ENCODE results near the gene ADCY2.

The ADCY2 gene

GRCh38 chr5:7686794-7687193 lies 290.9 kb downstream of the ADCY2 start:
- Histone ChIP-seq H4K91ac (ENCODE audit: low read length) (no peak overlapping the region), H3K4me1 (ENCODE audit: control insufficient read depth, insufficient read depth, low read depth, low read length) (no peaks in the 10 kb centered on the region), H3K9ac (ENCODE audit: low read length) (no peak overlapping the region), H2AK5ac (ENCODE audit: low read length, severe bottlenecking) (no peak overlapping the region), H3K36me3 (ENCODE audit: control insufficient read depth in 1 of 2, insufficient read depth in 2 of 2, low read depth in 1 of 2, low read length in 2 of 2) (no peaks in the 10 kb centered on the region), H2BK120ac (ENCODE audit: low read depth, low read length) (no peak overlapping the region), H3K4me2 (ENCODE audit: low read length, poor library complexity, severe bottlenecking) (no peak overlapping the region), H4K8ac (ENCODE audit: low read length) (no peak overlapping the region), H3K27me3 (ENCODE audit: control insufficient read depth in 1 of 2, insufficient read depth in 1 of 2, low read length in 2 of 2) (peaks cover 3 to 4% of the 10 kb centered on the region in 2 experiments), H3K79me1 (replicated peaks; ENCODE audit: low read length, poor library complexity, severe bottlenecking) (no peaks in the 10 kb centered on the region), H3K23ac (ENCODE audit: low read length in 2 of 2) (no peak overlapping the region), H3K14ac (ENCODE audit: low read length in 2 of 2) (no peak overlapping the region), H3K4ac (ENCODE audit: low read depth in 1 of 2, low read length in 2 of 2) (no peak overlapping the region), H3K9me3 (ENCODE audit: control insufficient read depth, low read length) (no peaks in the 10 kb centered on the region), H2BK12ac (ENCODE audit: low read length in 2 of 2) (no peak overlapping the region), H3K27ac (ENCODE audit: low read length, poor library complexity, severe bottlenecking) (no peak overlapping the region), H2BK5ac (ENCODE audit: low read depth, low read length, poor library complexity, severe bottlenecking) (no peak overlapping the region), H3K4me3 (ENCODE audit: insufficient read depth in 1 of 2, low read depth in 1 of 2, low read length in 2 of 2) (no peak overlapping the region), H3K18ac (ENCODE audit: low read depth in 1 of 2, low read length in 2 of 2) (no peak overlapping the region), H2AFZ (ENCODE audit: low read depth, low read length) (no peak overlapping the region), H2BK15ac (ENCODE audit: low read depth, poor library complexity, severe bottlenecking) (no peak overlapping the region)
- no CpG with 5 or more reads among the region's 1 CpG for WGBS
- no peak for DNase-seq

DNA sequence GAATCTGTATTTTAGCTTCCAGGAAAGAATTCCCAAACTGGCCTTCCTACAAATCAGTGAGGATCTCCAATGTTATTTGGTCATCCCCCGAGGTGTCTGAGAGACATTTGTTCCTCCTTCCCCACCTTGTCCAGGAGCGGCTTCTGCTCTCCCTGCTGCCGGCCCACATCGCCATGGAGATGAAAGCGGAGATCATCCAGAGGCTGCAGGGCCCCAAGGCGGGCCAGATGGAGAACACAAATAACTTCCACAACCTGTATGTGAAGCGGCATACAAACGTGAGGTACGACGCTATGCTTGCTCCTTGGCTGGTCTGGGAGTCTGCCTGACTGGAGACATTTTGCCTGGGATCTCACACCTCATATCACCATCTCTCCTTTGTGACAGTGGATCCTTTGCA lies 294.6 kb downstream of the ADCY2 start:
- Histone ChIP-seq H2AK5ac (ENCODE audit: low read length, severe bottlenecking) (no peak overlapping the region), H3K4me1 (ENCODE audit: control insufficient read depth, insufficient read depth, low read depth, low read length) (no peaks in the 10 kb centered on the region), H2BK120ac (ENCODE audit: low read depth, low read length) (no peak overlapping the region), H3K23ac (ENCODE audit: low read length in 2 of 2) (no peak overlapping the region), H3K4ac (ENCODE audit: low read depth in 1 of 2, low read length in 2 of 2) (no peak overlapping the region), H4K8ac (ENCODE audit: low read length) (no peak overlapping the region), H3K9me3 (ENCODE audit: control insufficient read depth, low read length) (no peaks in the 10 kb centered on the region), H2AFZ (ENCODE audit: low read depth, low read length) (no peak overlapping the region), H3K79me1 (replicated peaks; ENCODE audit: low read length, poor library complexity, severe bottlenecking) (no peaks in the 10 kb centered on the region), H3K4me2 (ENCODE audit: low read length, poor library complexity, severe bottlenecking) (no peak overlapping the region), H3K18ac (ENCODE audit: low read depth in 1 of 2, low read length in 2 of 2) (no peak overlapping the region), H2BK5ac (ENCODE audit: low read depth, low read length, poor library complexity, severe bottlenecking) (no peak overlapping the region), H3K9ac (ENCODE audit: low read length) (no peak overlapping the region), H3K27me3 (ENCODE audit: control insufficient read depth in 1 of 2, insufficient read depth in 1 of 2, low read length in 2 of 2) (no peaks in the 10 kb centered on the region), H2BK12ac (ENCODE audit: low read length in 2 of 2) (no peak overlapping the region), H3K14ac (ENCODE audit: low read length in 2 of 2) (no peak overlapping the region), H2BK15ac (ENCODE audit: low read depth, poor library complexity, severe bottlenecking) (no peak overlapping the region), H4K91ac (ENCODE audit: low read length) (no peak overlapping the region), H3K36me3 (ENCODE audit: control insufficient read depth in 1 of 2, insufficient read depth in 2 of 2, low read depth in 1 of 2, low read length in 2 of 2) (no peaks in the 10 kb centered on the region), H3K4me3 (ENCODE audit: insufficient read depth in 1 of 2, low read depth in 1 of 2, low read length in 2 of 2) (no peak overlapping the region), H3K27ac (ENCODE audit: low read length, poor library complexity, severe bottlenecking) (no peak overlapping the region)
- DNase-seq = no peak
- 85% methylated on average over 10 of the region's 10 CpGs for whole genome bisulfite sequencing

DNA sequence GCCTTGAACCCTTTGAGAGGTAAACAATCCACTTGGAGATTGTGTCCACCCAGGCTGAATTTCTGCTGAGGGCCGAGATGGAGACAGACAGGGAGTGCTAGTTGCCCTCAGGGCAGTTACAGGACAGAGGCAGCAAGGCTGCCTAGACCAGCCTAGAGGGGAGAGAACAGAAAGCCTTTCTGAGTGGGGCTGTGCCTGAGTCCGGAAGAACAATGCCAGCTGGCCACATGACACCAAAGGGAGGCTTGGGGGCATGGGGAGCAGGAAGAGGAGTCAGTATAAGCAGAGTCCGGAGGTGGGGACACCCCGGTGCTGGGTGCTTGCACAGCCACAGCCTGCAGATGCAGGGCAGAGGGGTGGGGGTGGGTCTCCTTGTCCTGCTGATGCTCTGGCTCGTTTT lies 309.3 kb downstream of the ADCY2 start:
- no peak overlapping the region for H3K4ac ChIP-seq (ENCODE audit: low read depth in 1 of 2, low read length in 2 of 2)

DNA sequence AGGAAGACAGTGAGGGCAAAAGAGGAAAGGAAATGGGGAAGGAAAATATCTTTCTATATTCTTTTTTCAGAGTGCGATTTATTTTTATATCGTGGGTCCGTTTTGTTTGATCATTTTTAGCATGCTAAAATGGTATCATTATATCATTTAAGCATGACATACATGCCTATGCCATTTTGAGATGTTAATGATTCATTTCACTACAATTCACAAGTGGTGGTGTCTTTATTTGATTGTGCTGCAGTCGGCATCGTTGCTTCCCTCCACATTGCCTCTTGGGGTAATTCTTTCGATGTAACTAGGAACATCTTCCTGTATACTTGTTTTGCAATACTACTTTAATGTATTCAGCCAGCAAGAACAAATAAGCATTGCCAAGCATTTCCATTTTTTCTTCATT lies 309.8 kb downstream of the ADCY2 start:
- H3K14ac ChIP-seq (ENCODE audit: low read length in 2 of 2) = no peak overlapping the region
- no peaks in the 10 kb centered on the region for H3K36me3 ChIP-seq (ENCODE audit: control insufficient read depth in 1 of 2, insufficient read depth in 2 of 2, low read depth in 1 of 2, low read length in 2 of 2)
- H3K4ac ChIP-seq (ENCODE audit: low read depth in 1 of 2, low read length in 2 of 2) = no peak overlapping the region
- H2BK15ac ChIP-seq (ENCODE audit: low read depth, poor library complexity, severe bottlenecking) = no peak overlapping the region
- no peak for DNase-seq
- H4K8ac ChIP-seq (ENCODE audit: low read length) = no peak overlapping the region
- no peak overlapping the region for H2AFZ ChIP-seq (ENCODE audit: low read depth, low read length)
- no peaks in the 10 kb centered on the region for H3K27me3 ChIP-seq (ENCODE audit: control insufficient read depth in 1 of 2, insufficient read depth in 1 of 2, low read length in 2 of 2)
- 87% methylated on average over 3 of the region's 6 CpGs for WGBS
- H3K79me1 ChIP-seq (replicated peaks; ENCODE audit: low read length, poor library complexity, severe bottlenecking) = no peaks in the 10 kb centered on the region
- H3K27ac ChIP-seq (ENCODE audit: low read length, poor library complexity, severe bottlenecking) = no peak overlapping the region
- no peak overlapping the region for H2AK5ac ChIP-seq (ENCODE audit: low read length, severe bottlenecking)
- no peaks in the 10 kb centered on the region for H3K4me1 ChIP-seq (ENCODE audit: control insufficient read depth, insufficient read depth, low read depth, low read length)
- H3K18ac ChIP-seq (ENCODE audit: low read depth in 1 of 2, low read length in 2 of 2) = no peak overlapping the region
- H3K9ac ChIP-seq (ENCODE audit: low read length) = no peak overlapping the region
- H2BK120ac ChIP-seq (ENCODE audit: low read depth, low read length) = no peak overlapping the region
- H2BK12ac ChIP-seq (ENCODE audit: low read length in 2 of 2) = no peak overlapping the region
- H2BK5ac ChIP-seq (ENCODE audit: low read depth, low read length, poor library complexity, severe bottlenecking) = no peak overlapping the region
- no peak overlapping the region for H4K91ac ChIP-seq (ENCODE audit: low read length)
- H3K4me2 ChIP-seq (ENCODE audit: low read length, poor library complexity, severe bottlenecking) = no peak overlapping the region
- H3K9me3 ChIP-seq (ENCODE audit: control insufficient read depth, low read length) = peaks cover 5% of the 10 kb centered on the region
- no peak overlapping the region for H3K4me3 ChIP-seq (ENCODE audit: insufficient read depth in 1 of 2, low read depth in 1 of 2, low read length in 2 of 2)
- no peak overlapping the region for H3K23ac ChIP-seq (ENCODE audit: low read length in 2 of 2)

More for the DNA sequence above, 309.3 kb downstream of the ADCY2 start:
- no peak overlapping the region for H3K23ac ChIP-seq (ENCODE audit: low read length in 2 of 2)
- no peak overlapping the region for H2BK15ac ChIP-seq (ENCODE audit: low read depth, poor library complexity, severe bottlenecking)
- no peak overlapping the region for H2BK5ac ChIP-seq (ENCODE audit: low read depth, low read length, poor library complexity, severe bottlenecking)
- no peak overlapping the region for H3K4me3 ChIP-seq (ENCODE audit: insufficient read depth in 1 of 2, low read depth in 1 of 2, low read length in 2 of 2)
- no peak overlapping the region for H2BK12ac ChIP-seq (ENCODE audit: low read length in 2 of 2)
- no peak overlapping the region for H2AK5ac ChIP-seq (ENCODE audit: low read length, severe bottlenecking)
- H3K9ac ChIP-seq (ENCODE audit: low read length) = no peak overlapping the region
- no peak for DNase-seq
- no peak overlapping the region for H3K27ac ChIP-seq (ENCODE audit: low read length, poor library complexity, severe bottlenecking)
- no peak overlapping the region for H3K4me2 ChIP-seq (ENCODE audit: low read length, poor library complexity, severe bottlenecking)
- no peak overlapping the region for H3K18ac ChIP-seq (ENCODE audit: low read depth in 1 of 2, low read length in 2 of 2)
- no peak overlapping the region for H2BK120ac ChIP-seq (ENCODE audit: low read depth, low read length)
- no peaks in the 10 kb centered on the region for H3K79me1 ChIP-seq (replicated peaks; ENCODE audit: low read length, poor library complexity, severe bottlenecking)
- H3K14ac ChIP-seq (ENCODE audit: low read length in 2 of 2) = no peak overlapping the region
- no peaks in the 10 kb centered on the region for H3K36me3 ChIP-seq (ENCODE audit: control insufficient read depth in 1 of 2, insufficient read depth in 2 of 2, low read depth in 1 of 2, low read length in 2 of 2)
- no peak overlapping the region for H2AFZ ChIP-seq (ENCODE audit: low read depth, low read length)
- H4K91ac ChIP-seq (ENCODE audit: low read length) = no peak overlapping the region
- H3K27me3 ChIP-seq (ENCODE audit: control insufficient read depth in 1 of 2, insufficient read depth in 1 of 2, low read length in 2 of 2) = no peaks in the 10 kb centered on the region
- H3K4me1 ChIP-seq (ENCODE audit: control insufficient read depth, insufficient read depth, low read depth, low read length) = no peaks in the 10 kb centered on the region
- 43% methylated on average over 5 of the region's 5 CpGs for WGBS
- no peak overlapping the region for H4K8ac ChIP-seq (ENCODE audit: low read length)
- peaks cover 5% of the 10 kb centered on the region for H3K9me3 ChIP-seq (ENCODE audit: control insufficient read depth, low read length)
